Erythroblast (primary cell): ENCODE data around the gene SPATA17.

Experiments used
- GATA1 ChIP-seq: IDR thresholded peaks from 2 replicates; pipeline ENCODE4 v1.6.1; 2011; ENCODE audit warnings: low read depth, mild to moderate bottlenecking, control low read depth, low read length, moderate library complexity
- POLR2A ChIP-seq: IDR thresholded peaks from 2 replicates; pipeline ENCODE4 v1.6.1; 2011; ENCODE audit warnings: mild to moderate bottlenecking, low read length

DNA sequence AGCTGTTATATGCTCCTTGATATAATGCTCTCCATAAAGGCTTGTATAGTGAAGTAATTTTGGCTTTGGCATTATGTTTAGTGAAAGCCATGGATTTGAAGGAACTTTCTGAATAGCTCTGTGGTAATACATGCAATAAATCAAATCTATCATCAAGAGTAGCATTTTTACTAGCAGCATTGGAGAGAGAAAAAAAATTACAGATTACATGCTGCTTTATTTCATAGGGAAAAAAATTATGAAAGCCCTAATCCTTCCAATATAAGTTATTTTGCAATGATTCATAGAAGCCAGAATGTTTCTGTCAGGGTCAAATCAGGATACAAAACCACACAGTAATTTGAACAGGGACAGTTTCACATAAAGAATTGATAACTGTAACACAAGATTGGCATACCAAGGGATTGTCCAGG is 250.0 kb downstream of the SPATA17 start:
- TF ChIP-seq POLR2A (no peak), GATA1 (no peak)
